HTERT RPE-1 (cell line): ENCODE results near the gene NPC1L1.
"Not testable (repeated sequence)": the region's sequence is repeated elsewhere in the genome, so short reads cannot be mapped to it uniquely, and the experiment has no call there.

Experiments
- in situ Hi-C: fragments of 300-500 bp; cut with MboI; formaldehyde crosslinking; loops from 4 replicates; pipeline ENCODE4 v1.14.3; 2020; ENCODE audit warnings: low sequenced_read_pairs

Gene NPC1L1

DNA sequence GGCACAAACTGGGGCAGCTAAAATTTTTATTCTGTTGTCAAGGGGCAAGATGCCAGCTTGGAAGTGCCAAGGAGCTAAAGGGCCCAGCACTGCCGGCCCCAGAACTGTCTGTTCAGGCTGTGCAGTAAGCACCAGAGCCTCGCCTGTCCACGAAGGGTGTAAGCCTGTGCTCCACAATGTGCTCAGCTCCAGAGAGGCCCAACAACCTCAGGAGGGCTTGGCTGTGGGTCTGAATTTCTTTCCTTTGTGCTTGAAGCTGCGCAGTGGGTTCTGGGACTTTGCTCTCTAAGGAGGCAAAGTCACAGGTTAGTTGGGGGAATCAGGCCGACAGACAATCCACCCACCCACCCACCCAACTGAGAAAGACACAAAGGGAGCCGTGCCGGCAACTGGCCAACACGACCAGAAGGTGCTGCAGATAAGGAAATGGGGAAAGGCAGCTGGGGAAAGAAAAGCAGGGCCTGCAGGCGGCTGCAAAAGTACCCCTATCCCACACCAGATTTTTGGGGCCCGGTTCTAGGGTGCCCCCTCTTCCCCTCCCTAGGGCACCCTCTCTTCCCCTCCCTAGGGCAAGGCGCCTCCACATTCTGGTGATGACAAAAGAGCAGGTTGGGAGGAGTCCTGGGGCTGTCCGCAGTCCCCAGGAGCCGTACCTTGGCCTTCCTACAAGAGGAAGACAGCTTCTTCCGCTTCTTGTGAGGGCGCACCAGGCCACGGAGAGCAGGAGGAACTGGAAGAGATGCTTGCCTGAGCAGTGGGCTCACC lies 24.8 kb upstream of the NPC1L1 start:
- in situ Hi-C loops, result no loop called here

DNA sequence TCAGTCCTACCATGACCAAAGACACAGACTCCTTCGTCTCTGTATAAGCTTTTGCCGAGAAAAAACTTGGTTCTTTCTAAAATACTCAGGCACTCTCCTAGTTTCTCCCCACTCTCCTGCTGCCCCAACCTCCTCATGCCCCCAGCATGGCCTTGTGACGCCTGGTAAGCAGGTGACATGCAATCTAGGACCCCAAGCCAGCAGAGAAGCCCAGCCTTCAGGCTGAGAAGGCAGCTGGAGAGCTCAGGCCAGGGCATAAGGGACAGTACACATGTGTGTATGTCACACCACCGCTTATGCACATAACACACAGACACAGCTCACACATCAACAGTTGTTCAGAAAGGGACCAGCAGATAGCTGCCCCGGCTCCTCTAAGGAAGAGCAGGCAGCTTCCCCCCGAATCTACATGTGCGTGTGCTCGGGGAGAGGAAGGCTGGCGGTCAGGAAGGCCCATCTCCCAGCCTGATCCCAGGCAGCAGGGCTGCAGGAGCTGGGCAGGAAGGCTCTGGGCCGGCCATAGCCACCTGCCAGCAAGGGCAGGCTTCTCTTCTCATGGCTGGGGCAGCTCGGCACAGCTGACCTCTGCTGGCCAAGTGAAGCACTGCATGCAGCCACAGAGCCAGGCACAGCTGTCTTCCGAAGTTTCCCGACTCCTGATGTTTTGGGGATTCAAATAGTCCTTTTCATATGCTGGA lies 24.1 kb upstream of the NPC1L1 start:
- in situ Hi-C loops, result no loop called here

DNA sequence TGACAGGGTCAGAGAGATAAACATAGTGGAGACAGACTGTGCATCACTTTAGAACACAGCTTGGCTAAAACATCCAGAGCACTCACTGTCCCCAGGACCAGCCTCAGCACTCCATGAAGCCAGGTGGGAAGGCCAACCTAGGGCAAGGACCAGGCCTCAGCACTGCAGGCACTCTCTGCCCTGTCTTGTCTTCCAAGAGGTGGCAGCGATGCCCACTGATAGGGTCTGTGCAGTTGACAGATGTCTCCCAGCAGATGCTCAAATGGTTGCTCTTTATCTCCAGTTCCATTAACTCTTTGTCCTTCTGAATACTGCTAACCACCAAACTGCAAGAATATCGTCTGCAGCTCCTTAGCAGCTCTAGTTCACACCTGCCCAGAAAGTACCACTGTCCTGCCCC lies 23.5 kb upstream of the NPC1L1 start:
- in situ Hi-C loops, result no loop called here

DNA sequence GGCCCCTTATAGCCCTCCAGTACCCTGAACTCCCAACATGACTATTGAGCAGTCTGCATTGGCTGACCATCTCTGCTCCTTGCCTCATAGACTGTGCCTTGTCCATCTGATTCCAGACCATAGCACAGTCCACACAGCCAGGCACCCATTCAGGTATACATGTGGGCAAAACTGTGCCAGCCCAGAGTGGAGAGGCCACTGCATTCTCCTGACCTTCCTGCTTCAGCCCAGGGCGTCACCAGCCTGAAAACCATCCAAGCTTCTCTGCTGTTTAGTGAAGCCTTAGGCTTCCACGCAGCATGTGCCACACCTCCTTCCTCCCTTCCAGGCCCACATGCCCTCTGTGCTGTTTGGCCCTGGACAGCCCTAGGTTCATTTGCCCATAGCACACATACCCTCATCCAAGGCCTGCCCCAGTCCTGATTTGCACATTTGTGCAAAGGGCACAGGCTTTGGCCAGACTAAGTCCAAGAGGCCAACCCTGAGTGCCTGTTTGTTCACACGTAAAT lies 22.1 kb upstream of the NPC1L1 start:
- in situ Hi-C loops, result no loop called here

DNA sequence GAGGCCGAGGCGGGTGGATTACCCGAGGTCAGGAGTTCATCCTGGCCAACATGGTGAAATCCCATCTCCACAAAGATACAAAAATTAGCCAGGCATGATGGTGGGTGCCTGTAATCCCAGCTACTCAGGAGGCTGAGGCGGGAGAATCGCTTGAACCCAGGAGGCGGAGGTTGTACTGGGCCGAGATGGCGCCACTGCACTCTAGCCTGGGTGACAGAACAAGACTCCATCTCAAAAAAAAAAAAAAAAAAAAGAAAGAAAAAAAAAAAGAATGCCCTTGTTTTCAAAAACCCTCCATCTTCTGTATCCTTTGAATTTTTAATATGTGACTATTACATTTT lies 21.5 kb upstream of the NPC1L1 start:
- in situ Hi-C loops, result not testable (repeated sequence)

DNA sequence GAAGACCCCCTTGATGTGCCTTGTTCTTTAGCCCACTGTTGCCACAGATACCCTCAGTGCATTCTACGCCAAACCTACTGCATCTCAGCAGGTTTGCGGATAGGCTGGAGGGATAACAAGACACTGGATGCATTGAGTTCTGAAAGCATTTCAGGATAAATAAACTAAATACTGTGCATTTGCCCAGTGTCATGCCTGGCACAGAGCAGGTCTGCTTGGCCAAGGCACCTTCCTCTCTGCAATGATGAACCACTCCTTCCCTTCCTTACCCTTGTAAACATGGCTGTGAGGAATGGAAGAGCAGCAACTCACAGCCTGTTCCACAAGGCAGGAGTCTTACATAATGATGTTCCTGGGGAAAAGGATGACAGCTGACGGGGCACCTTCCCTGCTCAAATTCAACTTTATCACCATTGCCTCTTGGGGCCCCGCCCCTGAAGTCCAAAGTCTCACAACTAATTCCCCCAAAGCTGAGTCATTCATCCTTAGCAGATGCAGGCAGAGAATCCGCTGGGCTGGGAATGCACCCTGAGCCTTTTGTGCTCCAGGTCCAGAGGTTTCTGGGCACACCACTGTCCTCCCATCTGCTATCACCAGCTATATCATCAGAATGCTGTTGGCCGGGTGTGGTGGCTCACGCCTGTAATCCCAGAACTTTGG lies 21.0 kb upstream of the NPC1L1 start:
- in situ Hi-C loops, result no loop called here

DNA sequence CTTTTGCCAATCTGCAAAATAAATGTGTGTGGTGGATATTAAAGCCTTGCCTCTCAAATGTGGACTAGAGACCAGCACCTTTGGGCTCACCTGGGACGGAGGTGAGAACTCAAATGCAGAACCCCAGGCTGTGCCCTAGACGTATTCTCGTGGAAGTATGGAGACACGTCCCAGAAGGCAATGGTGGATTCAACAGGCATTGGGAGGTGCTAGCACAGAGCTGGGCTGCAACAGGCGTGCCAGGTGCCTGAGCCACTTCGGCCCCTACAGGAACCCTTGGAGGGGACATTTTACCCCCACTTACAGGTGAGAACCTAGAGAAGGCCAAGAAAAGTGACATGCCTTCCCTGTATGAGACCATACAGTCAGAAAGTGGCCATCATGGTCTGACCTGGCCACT lies 20.4 kb upstream of the NPC1L1 start:
- in situ Hi-C loops, result no loop called here

DNA sequence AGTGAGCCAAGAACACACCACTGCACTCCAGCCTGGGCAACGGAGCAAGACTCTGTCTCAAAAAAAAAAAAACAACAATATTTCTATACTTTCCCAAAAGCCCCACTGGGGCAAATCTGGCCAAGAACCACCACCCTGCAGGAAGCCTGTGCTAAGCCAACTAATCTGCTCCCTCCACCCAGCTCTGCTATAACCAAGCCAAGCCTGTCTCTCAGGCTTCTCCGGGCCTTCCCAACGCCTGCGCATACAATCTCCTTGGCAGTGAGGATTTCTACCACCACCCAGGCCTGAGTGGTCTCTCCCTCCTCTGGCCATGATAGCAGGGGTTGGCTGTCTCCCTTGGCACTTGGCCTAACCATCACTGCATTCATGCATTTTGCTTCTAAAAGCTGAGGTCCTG lies 18.4 kb upstream of the NPC1L1 start:
- in situ Hi-C loops, result no loop called here

DNA sequence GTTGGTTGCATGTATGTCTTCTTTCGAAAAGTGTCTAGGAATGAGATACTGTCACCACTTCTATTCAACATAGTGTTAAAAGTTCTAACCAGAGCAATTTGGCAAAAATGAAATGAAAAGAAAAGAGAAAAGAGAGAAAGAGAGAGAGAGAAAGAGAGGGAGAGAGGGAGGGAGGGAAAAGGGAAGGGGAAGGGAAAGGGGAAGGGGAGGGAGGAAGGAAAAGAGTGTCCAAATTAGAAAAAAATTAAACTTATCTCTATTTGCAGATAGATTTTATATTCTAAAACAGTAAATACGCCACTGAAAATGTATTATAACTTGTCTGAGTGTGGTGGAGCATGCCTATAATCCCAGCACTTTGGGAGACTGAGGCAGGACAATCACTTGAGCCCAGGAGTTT lies 16.4 kb upstream of the NPC1L1 start:
- in situ Hi-C loops, result no loop called here

DNA sequence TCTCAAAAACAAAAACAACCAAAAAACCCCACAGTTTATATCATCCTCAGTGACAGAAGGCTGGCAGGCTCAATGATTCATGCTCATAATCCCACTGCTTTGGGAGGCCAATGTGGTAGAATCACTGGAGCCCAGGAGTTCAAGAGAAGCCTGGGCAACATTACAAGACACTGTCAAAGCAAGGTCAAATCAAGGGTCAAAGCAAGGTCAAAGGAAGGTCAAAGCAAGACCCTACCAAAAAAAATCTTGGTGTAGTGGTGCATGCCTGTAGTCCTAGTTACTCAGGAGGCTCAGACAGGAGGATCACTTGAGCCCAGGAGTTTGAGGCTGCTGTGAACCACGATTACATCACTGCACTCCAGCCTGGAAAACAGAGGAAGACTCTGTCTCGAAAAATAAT lies 14.2 kb upstream of the NPC1L1 start:
- in situ Hi-C loops, result no loop called here

DNA sequence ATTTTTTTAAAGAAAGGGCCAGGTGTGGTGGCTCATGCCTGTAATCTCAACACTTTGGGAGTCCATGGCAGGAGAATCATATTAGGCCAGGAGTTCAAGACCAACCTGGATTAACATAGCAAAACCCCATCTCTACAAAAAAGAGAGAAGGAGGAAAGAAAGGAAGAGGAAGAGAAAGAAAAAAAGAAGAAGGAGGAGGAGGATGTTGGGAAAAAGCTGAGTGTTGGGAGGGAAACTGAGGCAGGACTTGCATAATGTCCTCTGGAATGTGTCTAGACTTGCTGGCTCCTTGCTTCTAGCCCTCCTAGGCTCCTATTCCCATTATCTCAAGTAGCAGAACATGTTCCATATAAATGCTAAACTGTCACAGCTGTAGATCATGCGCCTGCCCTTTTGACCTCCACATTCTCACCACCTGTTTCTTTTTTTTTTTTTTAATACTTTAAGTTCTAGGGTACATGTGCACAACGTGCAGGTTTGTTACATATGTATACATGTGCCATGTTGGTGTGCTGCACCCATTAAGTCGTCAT lies 11.4 kb upstream of the NPC1L1 start:
- in situ Hi-C loops, result not testable (repeated sequence)

DNA sequence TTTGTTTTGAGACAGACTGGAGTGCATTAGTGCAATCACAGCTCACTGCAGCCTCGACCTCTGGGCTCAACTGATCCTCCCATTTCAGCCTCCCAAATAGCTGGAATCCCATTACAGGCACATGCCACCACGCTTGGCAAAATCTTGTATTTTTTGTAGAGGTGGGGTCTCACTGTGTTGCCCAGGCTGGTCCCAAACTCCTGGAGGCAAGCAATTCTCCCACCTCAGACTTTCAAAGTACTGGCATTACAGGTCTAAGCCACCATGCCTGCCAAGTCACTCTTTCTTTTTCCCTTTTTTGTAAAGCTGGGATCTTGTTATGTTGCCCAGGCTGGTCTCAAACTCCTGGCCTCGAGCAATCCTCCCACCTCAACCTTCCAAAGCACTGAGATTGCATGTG lies 8.3 kb upstream of the NPC1L1 start:
- in situ Hi-C loops, result no loop called here

DNA sequence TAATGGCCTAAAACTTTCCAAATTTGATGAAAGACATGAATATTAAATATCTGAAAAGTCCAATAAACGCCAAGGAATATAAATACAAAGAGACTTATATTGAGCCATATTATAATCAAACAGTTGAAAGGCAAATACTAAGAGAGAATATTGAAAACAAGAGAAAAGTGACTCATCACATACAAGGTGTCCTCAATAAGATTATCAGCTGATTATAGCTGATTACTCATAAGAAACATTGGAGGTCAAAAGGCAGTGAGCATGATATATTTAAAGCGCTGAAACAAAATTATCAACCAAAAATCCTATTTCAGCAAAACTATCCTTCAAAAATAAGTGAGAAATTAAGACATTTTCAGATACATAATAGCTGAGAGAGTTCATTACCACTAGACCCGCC lies 7.8 kb upstream of the NPC1L1 start:
- in situ Hi-C loops, result no loop called here

DNA sequence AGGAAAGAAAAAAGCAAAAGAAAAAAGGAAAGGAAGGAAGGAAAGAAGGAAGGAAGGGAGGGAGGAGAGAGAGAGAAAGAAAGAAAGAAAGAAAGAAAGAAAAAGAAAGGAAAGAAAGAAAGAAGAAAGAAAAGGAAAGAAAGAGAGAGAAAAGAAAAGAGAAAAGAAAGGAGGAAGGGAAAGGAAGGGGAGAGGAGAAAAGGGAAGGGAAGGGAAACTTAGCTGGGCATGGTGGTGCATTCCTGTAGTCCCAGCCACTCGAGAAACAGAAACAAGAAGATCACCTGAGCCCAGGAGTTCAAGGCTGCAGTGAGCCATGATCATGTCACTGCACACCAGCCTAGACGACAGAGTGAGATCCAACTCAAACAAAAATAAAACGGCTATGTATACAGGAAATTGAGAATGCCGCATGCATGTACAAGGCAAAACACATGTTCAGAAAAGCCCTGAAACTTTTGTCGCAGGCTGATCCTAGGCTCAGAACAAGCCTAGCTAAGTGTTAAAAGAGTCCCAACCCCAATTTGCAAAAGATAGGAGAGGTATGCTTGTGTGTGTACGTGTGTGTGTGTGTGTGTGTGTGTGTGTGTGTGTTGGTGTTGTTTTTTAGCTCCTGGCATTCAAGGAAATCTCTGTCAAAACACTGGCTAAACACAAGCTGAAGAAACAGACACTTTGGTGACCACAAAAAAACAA lies 6.6 kb upstream of the NPC1L1 start:
- in situ Hi-C loops, result no loop called here

DNA sequence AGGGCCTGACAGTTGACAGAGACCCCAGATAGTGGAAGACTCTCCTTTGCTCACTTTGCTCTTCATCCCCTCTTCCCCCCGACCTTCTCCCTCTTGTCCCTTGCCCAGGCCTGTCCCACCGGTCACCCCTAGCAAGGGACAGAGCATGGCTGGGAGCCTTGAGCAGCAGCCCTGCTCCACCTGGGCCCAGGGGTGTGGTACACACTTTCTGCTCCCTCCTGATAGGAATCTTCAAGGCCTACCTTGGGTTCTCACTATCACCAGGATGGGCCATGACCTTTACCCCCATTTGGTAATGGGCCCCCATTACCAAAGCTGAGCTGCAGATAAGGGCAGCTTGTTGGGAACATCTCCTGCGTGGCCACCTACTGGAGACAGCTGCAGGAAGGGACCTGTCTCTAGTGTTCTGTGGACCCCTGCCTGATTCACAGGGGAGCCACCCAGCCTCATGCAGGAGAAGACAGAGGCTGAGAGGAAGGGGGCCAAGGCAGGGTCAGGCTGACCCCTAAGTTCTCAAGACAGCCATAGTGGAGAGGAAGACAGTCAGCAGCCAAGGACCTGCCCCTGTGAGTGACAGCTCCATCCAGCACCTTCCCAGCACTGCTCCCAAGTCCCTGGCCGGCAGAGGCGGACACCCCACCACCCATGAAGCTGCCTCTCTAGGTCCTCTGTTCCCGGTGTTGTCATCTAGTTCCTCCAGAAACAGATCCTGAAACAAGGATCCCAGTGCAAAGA lies 913 bp upstream of the NPC1L1 start:
- in situ Hi-C loops, result no loop called here

DNA sequence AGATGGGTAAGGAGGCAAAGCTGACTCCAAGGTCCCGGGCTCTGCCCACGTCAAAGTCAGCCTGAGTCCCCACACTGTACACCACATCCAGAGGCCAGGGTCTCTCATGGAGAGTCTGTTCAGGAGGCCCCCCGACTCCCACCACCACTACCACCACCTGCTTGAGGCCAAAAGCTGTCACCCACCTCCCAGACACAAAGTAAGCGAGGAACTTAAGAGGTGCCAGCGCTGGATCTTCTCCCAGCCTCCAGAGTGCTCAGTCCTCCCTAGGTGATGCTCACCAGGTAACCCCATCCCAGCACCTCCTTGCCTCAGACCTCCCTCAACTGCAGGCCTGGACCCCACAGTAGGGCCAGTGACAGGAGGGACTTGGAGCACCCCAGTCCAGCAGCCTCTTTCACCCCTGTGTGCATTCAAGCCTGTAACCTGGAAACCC lies 520 bp downstream of the NPC1L1 start:
- in situ Hi-C loops, result no loop called here

DNA sequence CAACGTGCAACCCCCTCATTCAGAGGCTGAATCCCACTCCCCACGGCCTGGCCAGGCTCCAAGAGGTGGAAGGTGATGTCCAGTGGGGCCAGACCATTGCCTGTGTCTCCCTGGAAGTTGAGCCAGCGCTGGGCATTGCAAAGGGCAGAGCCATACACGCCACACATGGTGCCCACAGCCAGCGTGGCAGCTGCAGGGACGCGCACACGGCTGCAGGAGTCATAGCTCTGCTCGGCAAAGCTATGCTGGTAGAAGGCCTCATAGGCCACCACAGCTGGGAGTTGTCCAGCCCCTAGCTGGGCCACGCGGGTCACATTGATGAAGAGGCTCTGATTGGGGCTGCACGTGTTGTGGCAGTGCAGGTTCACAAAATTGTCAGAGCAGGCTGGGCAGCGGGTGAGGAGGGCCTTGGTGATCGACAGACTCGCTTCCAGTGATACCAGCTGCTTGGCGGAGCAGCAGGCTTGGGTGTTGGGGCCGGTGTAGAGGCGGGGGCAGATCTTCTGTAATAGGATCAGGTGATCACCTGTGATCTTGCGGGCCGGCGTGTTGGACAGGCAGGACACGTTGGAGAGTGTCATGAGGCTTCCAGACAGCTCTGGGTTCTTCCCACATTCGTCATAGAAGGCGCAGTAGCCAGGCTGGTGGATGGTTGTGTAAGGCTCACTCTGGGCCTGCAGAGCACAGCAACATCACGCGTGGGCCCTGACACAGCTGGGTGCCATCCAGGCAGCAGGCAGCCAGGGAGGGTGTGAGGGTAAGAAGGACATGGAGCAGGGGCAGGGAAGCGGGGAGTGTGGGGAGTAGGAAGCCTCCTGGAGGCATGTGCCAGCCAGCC lies 1.2 kb downstream of the NPC1L1 start:
- in situ Hi-C loops, result no loop called here

DNA sequence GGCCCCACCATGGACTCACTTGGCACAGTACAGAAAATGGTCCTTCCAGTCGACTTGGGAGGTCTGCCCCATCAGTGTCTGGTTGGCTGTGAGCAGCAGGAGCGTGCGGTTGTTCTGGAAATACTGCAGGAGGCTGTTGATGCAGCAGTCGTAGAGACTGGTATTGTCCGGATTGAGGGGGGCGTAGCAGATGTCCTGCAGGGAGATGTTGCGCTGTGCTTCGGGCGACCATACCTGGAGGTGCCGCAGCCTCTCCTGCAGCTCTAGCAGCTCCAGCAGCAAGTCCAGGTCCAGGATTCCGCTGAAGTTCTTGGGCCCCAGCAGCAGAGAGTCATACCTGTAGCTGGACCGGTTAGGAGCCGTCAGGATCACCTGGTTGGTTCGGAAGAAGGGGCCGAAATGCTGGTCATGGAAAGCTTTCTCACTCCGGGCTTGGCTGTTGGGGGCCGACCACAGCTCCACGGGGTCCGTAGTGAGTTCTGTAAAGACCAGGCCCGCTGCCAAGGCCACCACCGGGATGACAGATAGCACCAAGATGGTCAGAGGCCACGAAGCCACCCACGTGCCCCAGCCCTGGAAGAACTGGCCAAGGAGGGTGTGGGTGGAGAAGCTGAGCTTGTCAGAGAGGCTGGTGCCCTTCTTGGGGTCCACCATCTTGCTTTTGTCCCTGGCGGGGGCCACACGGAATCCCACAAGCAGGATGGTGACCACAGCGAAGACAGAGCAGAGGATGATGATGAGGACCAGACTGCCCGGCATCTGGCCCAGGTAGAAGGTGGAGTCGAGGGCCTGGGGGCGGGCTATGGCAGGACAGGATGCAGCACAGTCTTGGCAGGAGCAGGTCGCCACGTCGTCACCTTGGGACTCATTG lies 2.1 kb downstream of the NPC1L1 start:
- in situ Hi-C loops, result no loop called here
